Measurements from ENCODE around the gene ZNF416. TPM values are rescaled to one million over a fixed set of nuclear protein-coding genes. Genes with fewer than 3 reads are reported as not detected.

The ZNF416 gene
- polyA plus RNA-seq, 1 of the 3 experiments (the other 2 are of a cell fraction): 2.0 TPM

DNA sequence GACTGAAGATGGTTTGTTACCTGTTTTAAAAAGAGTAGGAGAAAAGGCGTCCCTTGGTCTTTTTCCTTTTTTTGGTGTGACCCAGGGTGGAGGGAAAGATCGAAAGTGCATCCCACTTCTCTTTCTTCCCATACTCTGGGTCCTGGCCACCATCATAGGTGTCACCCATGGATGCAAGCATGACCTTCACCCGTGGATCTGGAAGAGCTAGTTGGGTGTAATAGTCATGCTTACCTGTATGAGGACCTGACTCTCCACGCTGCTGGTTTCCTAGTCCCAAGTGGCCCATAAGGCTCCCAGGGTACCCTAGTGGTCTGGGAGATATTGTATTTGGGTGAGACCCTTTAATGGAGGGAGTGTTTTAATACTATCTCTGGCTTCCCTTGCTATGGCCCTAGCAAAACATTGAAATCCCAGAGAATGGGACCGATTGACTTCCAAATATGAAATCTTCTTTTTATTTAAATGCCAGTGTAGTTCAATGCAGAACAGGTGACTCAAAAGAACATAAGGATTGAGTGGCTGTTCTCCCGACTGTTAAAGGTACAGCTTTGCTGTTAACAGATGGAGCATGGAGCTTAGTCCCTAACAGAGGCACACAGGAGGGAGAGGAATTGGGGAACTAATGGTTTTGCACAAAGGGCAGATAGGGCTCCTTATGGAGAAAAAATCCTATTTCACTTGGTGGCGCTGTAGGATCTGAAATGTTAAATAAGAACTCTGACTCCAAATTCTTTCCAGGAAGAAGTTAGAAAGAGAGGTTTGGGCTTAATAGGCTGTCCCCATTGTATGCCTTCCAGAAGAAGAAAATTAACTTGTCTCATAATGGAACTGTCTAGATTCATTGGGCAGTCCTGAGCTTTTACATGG is 12.1 kb downstream of the ZNF416 start:
- Histone ChIP-seq H3K27me3 (ENCODE audit: insufficient read depth) (no peaks in the 10 kb centered on the region), H3K27ac (ENCODE audit: low read depth in 2 of 2, low read length in 1 of 2) (no peak overlapping the region), H3K9me3 (peaks cover 26% of the 10 kb centered on the region; the same call in 1 of the 2 replicates), H3K79me2 (ENCODE audit: insufficient read depth) (no peaks in the 10 kb centered on the region), H3K9me2 (no peaks in the 10 kb centered on the region), H3F3A (replicated peaks; ENCODE audit: insufficient read depth) (peaks cover 6% of the 10 kb centered on the region), H3K4me1 (ENCODE audit: control insufficient read depth in 1 of 2, insufficient read depth in 2 of 2, low read depth in 1 of 2, low read length in 1 of 2) (no peaks in the 10 kb centered on the region), H3K4me2 (no peak overlapping the region), H4K20me1 (ENCODE audit: insufficient read depth) (no peaks in the 10 kb centered on the region), H3K4me3 (ENCODE audit: low read depth in 2 of 2, low read length in 1 of 2) (no peak overlapping the region), H3K36me3 (replicated peaks in 1 of 2; ENCODE audit: control insufficient read depth in 1 of 2, insufficient read depth in 2 of 2, low read length in 1 of 2) (peaks cover under 1 to 4% of the 10 kb centered on the region in 2 experiments), H2AFZ (ENCODE audit: low read depth) (no peak overlapping the region), H3K9ac (no peak overlapping the region)
- CTCF ChIA-PET: no interaction called here
- DNase-seq: no peak
- TF ChIP-seq, protein P1, sequence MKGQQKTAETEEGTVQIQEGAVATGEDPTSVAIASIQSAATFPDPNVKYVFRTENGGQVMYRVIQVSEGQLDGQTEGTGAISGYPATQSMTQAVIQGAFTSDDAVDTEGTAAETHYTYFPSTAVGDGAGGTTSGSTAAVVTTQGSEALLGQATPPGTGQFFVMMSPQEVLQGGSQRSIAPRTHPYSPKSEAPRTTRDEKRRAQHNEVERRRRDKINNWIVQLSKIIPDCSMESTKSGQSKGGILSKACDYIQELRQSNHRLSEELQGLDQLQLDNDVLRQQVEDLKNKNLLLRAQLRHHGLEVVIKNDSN (IDR thresholded peaks at IDR 0.05; ENCODE audit: borderline replicate concordance, low read depth): no peak
- TF ChIP-seq EZH2phosphoT487 (IDR thresholded peaks at IDR 0.05; ENCODE audit: borderline replicate concordance, low read depth): no peak
- TF ChIP-seq, protein P2, sequence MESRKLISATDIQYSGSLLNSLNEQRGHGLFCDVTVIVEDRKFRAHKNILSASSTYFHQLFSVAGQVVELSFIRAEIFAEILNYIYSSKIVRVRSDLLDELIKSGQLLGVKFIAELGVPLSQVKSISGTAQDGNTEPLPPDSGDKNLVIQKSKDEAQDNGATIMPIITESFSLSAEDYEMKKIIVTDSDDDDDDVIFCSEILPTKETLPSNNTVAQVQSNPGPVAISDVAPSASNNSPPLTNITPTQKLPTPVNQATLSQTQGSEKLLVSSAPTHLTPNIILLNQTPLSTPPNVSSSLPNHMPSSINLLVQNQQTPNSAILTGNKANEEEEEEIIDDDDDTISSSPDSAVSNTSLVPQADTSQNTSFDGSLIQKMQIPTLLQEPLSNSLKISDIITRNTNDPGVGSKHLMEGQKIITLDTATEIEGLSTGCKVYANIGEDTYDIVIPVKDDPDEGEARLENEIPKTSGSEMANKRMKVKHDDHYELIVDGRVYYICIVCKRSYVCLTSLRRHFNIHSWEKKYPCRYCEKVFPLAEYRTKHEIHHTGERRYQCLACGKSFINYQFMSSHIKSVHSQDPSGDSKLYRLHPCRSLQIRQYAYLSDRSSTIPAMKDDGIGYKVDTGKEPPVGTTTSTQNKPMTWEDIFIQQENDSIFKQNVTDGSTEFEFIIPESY (IDR thresholded peaks at IDR 0.05; ENCODE audit: borderline replicate concordance, low read depth): no peak
- TF ChIP-seq, protein P3, sequence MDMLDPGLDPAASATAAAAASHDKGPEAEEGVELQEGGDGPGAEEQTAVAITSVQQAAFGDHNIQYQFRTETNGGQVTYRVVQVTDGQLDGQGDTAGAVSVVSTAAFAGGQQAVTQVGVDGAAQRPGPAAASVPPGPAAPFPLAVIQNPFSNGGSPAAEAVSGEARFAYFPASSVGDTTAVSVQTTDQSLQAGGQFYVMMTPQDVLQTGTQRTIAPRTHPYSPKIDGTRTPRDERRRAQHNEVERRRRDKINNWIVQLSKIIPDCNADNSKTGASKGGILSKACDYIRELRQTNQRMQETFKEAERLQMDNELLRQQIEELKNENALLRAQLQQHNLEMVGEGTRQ (IDR thresholded peaks at IDR 0.05; ENCODE audit: borderline replicate concordance, low read depth, low read length): no peak
- no peak for TF ChIP-seq TEAD4 (IDR thresholded peaks at IDR 0.05; ENCODE audit: borderline replicate concordance, insufficient read depth)
- TF ChIP-seq, protein P4, sequence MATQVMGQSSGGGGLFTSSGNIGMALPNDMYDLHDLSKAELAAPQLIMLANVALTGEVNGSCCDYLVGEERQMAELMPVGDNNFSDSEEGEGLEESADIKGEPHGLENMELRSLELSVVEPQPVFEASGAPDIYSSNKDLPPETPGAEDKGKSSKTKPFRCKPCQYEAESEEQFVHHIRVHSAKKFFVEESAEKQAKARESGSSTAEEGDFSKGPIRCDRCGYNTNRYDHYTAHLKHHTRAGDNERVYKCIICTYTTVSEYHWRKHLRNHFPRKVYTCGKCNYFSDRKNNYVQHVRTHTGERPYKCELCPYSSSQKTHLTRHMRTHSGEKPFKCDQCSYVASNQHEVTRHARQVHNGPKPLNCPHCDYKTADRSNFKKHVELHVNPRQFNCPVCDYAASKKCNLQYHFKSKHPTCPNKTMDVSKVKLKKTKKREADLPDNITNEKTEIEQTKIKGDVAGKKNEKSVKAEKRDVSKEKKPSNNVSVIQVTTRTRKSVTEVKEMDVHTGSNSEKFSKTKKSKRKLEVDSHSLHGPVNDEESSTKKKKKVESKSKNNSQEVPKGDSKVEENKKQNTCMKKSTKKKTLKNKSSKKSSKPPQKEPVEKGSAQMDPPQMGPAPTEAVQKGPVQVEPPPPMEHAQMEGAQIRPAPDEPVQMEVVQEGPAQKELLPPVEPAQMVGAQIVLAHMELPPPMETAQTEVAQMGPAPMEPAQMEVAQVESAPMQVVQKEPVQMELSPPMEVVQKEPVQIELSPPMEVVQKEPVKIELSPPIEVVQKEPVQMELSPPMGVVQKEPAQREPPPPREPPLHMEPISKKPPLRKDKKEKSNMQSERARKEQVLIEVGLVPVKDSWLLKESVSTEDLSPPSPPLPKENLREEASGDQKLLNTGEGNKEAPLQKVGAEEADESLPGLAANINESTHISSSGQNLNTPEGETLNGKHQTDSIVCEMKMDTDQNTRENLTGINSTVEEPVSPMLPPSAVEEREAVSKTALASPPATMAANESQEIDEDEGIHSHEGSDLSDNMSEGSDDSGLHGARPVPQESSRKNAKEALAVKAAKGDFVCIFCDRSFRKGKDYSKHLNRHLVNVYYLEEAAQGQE (IDR thresholded peaks at IDR 0.05; ENCODE audit: low read depth, low read length): no peak
- TF ChIP-seq MXI1 (IDR thresholded peaks at IDR 0.05; ENCODE audit: low read depth, low read length): no peak
- no peak for TF ChIP-seq MEF2A (IDR thresholded peaks at IDR 0.05; ENCODE audit: borderline replicate concordance, low read depth)
- TF ChIP-seq RCOR1 (IDR thresholded peaks at IDR 0.05; ENCODE audit: low read length): no peak
- TF ChIP-seq FOXJ3 (CRISPR knock-in tag; IDR thresholded peaks at IDR 0.05): no peak
- no peak for TF ChIP-seq POLR2AphosphoS5 (IDR thresholded peaks at IDR 0.05; ENCODE audit: low read depth, low read length)
- TF ChIP-seq GABPA (IDR thresholded peaks at IDR 0.05; ENCODE audit: low read depth): no peak
- TF ChIP-seq, protein P5, sequence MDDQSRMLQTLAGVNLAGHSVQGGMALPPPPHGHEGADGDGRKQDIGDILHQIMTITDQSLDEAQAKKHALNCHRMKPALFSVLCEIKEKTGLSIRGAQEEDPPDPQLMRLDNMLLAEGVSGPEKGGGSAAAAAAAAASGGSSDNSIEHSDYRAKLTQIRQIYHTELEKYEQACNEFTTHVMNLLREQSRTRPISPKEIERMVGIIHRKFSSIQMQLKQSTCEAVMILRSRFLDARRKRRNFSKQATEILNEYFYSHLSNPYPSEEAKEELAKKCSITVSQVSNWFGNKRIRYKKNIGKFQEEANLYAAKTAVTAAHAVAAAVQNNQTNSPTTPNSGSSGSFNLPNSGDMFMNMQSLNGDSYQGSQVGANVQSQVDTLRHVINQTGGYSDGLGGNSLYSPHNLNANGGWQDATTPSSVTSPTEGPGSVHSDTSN (IDR thresholded peaks at IDR 0.05): no peak
- TF ChIP-seq ELF1 (IDR thresholded peaks at IDR 0.05): no peak
- TF ChIP-seq, protein P6, sequence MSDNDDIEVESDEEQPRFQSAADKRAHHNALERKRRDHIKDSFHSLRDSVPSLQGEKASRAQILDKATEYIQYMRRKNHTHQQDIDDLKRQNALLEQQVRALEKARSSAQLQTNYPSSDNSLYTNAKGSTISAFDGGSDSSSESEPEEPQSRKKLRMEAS (IDR thresholded peaks at IDR 0.05; ENCODE audit: low read depth): no peak
- TF ChIP-seq, protein P7, sequence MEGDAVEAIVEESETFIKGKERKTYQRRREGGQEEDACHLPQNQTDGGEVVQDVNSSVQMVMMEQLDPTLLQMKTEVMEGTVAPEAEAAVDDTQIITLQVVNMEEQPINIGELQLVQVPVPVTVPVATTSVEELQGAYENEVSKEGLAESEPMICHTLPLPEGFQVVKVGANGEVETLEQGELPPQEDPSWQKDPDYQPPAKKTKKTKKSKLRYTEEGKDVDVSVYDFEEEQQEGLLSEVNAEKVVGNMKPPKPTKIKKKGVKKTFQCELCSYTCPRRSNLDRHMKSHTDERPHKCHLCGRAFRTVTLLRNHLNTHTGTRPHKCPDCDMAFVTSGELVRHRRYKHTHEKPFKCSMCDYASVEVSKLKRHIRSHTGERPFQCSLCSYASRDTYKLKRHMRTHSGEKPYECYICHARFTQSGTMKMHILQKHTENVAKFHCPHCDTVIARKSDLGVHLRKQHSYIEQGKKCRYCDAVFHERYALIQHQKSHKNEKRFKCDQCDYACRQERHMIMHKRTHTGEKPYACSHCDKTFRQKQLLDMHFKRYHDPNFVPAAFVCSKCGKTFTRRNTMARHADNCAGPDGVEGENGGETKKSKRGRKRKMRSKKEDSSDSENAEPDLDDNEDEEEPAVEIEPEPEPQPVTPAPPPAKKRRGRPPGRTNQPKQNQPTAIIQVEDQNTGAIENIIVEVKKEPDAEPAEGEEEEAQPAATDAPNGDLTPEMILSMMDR (IDR thresholded peaks at IDR 0.05): no peak
- POLR2A ChIA-PET: no interaction called here
- 28% methylated on average over 7 of the region's 7 CpGs for WGBS (ENCODE audit: low lambda C conversion rate)

Measured in SK-N-SH (cell line).